NCI-H2107 treated with DMSO at 0.1 percent for 48 hours (cell line): ENCODE results near the gene LSAMP.

Experiments
- DNase-seq: peaks from one replicate; lab custom pipeline; 2025; ENCODE audit not compliant: unreplicated experiment; lab: John Stamatoyannopoulos, UW

Gene LSAMP

DNA sequence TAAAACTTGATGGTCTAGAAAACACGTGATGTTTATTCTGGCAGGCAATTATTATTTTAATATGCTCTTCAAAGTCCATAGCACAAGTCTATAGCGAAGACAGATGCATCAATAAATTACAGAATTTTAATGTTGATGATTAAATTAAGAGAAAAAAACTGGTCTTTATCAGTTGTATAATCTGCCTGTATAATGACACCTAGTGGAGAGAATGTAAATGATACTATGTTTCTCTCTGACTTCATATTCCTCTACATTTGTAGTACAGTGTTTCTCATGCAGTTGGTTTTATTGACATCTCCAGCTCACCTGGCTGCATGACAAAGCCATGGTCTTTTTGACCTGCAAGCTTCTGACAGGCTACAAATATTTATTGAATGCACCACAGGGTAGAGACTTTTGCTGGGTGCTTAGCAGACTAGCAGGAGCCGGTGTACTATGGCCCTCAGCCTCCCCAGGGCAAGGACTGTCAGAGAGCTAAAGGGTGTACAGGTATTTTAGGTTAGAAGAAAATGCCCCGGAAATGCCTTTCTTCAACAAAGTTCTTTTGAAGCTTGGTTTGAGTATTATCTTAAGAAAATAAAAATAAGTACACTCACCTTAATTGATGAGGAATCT lies 532.1 kb downstream of the LSAMP start:
- DNase-seq, result peak; percentile 15

DNA sequence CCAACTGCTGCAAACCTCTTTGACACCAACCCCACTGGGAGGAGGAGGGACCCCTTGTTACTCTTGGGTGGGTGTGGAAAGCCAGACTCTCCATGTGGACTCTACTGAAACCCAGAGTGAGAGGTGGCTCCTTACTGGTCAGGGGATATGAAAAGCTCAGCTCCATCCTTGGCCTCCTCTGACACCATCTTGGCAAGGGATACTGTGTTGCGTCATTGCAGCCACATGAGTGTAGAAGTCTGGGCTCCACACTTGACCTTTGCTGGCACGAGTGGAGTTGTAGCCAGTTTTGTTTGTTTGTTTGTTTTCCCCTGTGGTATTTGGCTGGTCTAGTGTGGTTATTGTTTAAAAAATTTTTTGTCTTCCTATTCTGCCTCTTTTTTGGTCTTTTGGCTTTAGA lies 532.9 kb downstream of the LSAMP start:
- DNase-seq, result no peak

GRCh38 chr3:115905871-115906270 lies 539.4 kb downstream of the LSAMP start:
- DNase-seq, result no peak

DNA sequence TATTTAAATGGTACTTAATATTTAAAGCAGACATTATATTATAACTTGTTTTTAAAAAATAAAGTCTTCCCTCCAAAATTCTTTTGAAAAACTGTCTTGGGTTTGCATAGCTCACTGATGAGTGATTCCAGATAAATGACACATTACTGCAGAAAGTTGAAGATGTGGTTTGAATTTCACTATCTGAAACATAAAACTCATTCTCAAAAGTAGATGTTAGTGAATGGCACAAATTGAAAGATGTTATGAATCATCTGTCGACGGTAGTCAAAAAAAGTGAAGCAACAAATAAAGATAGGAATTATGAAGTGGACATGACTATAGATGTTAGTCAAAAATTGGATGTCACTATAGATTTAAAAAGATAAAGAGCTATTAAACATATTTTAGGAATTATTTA lies 541.4 kb downstream of the LSAMP start:
- no peak for DNase-seq

- DNase-seq, result no peak
These were observed 544.3 kb downstream of the LSAMP start for GRCh38 chr3:115901008-115901407.

DNA sequence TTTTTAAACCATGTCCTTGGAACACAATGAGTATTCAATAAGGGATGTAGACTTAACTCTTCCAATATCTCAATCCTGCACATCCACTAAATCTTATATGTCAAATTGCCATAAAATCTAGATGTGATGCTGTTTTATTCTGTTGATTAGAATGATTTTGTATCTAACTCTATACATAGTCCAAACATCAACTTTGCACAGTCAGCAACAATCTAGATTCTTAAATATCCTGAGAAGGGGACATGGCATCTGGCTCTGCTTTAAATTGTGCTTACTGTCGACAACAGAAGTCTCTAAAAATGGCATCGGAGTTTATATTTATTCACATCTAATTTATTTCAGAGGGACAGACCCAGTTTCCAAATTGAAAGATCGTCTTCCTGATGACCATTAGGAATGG lies 545.8 kb downstream of the LSAMP start:
- no peak for DNase-seq

GRCh38 chr3:115898656-115899410 lies 546.5 kb downstream of the LSAMP start:
- no peak for DNase-seq

GRCh38 chr3:115891006-115891636 lies 554.2 kb downstream of the LSAMP start:
- DNase-seq, result no peak

DNA sequence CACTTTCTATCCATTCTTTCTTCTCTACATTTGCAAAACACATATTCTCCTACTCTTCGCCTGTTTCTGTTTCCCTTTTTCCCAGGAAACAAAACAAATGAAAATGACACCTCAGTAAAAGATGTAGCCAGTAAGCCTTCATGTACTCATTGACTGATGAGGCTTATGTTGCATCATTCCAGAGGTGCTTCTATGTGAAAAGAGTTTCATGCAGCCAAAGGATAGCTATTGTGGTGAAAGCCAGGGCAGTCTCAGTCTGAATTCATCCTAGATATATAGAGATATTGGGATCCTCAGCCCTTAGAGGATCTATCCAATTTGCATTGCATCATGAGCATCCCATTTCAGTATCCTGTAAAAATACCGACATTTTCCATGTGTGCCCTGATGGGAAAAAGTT lies 554.7 kb downstream of the LSAMP start:
- DNase-seq, result no peak

DNA sequence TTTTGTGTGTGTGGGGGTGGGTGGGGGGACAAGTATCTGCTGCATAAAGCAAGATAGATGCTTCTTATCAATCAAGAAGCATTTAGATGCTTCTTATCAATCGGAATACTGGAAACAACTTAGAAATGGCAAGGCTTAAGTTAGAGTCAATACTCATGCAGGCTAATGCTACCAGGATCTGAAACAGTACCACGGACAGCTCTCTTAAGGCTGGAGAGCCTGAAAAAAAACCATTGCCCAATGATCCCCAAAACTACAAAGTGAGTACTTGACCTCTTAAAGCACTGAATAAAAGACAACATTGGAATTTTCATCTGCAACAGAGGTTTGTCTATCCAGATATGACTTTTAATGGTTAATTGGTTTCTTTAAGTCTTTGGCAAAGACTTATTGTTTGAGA lies 559.7 kb downstream of the LSAMP start:
- no peak for DNase-seq

DNA sequence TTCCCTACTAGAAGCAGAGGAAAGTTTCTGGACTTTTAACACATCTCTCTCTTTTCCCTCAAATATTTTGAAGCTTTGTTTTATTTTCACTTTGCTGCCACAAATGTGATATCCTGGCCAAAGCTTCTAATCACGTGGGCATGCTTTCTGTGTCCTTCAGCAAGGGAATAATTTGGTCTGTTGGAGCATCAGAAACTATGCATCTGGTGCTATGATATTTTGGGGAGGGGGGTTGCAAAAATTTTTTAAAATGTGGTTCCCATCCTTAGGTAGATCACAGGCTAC lies 567.7 kb downstream of the LSAMP start:
- DNase-seq, result no peak

DNA sequence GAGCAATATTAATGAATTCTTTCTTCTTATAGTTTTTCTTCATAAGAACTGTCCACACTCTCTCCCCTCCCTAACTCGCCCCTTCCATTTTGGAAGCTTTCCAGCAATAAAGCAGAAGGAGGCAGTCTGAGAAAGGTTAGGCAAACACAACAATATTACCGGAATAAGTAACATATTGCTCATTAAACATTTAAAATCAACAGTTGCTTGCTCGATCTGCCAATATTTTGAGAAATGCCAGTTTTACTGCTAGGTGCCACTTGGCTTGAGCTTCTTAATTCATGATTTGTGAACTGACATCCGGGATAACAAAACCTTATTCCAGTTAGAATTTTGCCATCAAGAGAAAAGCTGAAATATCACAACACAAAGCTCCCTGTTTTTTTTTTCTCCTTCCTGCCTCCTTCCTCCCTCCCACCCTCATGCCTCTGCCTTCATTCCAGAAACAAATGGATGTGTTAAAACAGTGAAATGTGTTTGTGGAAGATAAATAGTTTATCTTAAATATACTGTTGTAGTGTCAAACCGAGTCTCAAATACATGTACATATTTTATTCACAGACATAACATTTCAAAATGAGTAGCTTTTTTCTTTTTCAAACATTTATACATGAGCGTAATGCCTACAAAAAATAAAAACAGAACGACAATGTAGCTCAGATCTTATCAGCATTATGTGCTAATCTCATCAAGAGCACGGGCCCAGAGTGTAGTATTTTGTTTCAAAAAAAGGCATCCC lies 568.2 kb downstream of the LSAMP start:
- no peak for DNase-seq

DNA sequence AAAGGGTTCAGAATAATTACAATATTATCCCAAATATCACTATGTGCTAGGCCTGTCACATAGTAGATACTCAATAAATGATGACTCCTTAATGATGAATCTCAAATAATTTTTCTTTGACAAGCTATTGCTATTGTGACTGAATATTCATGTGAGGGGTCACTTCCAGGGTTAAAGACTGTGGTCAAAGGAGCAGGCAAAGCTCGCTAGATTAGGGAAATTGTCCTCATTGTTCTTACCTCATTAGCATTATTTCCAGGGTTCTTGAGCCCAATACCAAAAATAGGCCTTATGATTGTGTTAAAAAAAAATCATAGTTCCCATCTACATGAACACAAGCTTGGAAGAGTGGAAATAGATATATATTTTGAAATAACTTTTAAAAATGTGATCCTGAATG lies 569.8 kb downstream of the LSAMP start:
- DNase-seq, result no peak

DNA sequence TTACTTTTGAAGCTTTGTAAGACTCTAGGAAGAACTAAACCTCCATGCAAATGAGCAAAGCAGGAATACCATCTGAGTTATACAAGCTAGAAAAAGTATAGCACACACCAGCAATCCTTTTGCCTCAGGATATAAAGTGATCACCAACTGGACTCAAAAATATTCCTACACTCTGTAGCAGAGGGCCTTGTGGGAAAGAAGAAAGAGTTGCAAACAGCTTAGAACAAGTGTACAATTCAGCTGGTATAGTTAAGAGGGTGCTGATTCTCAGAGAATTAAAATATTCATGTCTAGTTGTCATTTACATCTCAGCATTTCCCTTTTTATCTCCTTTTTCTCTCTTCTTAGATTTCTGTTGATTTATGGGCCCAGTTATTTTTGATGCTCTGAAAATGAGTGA lies 573.6 kb downstream of the LSAMP start:
- no peak for DNase-seq

DNA sequence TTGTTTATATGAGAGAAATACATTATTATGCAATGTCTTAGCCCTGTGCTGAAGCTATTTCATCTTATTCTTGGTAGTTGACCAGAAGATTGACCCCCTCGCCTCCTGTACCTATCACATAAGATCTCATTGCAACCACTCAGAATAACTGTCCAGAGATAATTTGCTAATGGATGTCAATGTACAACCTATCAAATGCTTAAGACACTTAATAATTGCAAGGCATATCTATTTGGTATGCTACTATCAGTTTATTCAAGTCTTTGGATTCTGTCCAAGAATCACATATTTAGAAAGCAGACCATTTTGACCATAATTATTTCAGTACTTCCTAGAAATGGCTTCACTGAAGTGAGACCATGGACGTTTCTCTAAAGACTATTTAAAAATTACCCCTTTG lies 580.4 kb downstream of the LSAMP start:
- no peak for DNase-seq

DNA sequence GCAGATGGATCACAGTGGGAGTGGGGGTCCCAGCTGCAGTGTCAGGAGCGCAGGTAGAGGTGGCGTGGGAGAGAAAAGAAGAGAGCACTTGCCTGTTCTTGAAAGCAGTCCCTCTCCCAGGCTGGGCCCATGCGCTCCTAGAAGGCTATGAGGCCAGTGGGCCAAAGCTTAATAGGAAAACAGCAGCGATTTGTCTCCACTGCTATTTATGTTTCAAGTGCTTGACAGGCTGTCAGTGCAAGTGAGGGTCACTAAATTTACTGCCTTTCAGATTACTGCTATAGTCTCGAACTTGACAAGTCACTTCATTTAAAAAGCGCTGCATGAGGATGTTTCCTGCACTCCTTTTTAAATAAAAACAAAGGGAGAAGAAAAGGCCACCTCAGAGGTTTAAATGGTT lies 582.4 kb downstream of the LSAMP start:
- no peak for DNase-seq

DNA sequence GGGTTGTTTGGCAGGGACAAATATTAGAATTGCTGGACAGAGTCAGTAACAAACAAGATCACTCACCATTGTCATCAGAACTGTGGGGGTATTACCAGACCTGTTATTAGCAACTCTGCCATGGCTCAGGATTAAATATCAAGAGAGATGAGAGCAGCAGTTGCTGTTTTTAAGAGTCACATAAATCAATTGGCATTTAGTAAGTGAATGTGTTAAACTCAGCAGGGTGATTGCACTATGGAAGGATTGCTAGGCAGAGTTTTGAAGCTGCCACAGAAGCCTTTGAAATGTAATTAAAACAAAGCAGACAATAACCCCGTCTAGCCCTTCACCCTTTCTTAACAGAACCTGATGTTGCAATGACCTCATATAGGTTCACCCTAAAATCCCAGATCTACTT lies 583.2 kb downstream of the LSAMP start:
- DNase-seq, result peak; percentile 25

GRCh38 chr3:115861166-115861733 lies 584.0 kb downstream of the LSAMP start:
- DNase-seq, result no peak

DNA sequence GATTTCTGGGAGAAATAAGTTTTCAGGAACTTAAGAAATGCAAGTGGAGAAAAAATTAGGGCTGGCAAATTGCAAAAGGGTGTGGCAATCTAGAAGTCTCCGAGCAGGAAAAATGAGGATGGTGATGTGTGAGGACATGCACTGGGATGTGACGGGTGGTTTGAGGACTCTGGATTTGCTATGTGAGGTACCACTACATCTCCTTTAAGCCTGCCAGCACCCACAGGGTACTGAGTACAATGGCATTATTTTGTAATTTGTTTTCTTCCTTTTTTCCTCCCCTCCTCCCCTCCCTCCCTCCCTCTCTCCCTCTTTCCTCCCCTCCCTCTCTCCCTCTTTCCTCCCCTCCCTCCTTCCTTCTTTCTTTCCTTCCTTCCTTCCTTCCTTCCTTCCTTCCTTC lies 584.5 kb downstream of the LSAMP start:
- no peak for DNase-seq

DNA sequence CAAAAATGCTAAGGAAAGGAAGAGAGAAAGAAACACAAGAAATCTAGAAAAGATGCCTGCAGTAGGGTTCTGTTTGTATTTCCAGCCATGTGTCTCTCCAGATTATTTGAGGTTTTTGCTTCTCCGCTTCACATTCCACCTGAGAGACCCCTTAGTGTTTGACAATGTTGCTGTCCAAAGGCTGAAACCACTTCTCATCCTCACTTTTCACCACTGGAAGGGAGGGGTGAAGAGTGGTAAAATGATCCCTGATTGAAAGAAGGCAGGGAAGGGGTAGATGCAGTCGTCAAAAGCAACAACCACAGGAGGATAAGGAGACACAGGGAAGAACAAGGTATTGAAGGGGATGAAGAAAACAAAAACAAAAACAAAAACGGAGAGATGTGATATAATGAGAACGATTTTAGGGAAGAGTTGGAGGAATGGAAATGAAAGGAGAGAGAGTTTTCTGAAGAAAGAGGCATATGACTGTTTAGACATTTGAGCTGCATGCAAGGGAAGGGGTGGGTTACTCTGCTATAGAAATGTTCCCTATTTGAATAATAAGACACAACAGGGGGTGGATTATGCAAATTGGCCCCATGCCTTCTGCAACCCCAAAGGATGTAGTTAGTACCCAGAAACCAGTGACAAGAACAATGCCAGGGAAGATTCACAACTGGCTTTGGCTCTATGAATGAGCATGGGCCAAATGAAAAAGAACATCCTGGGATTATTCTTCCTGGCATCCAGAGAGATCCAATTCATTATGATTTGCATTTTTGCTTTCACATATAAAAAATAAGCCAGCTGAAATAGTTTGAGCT lies 586.1 kb downstream of the LSAMP start:
- DNase-seq, result no peak
